LNCaP clone FGC (cell line): ENCODE results near the gene IGHMBP2.

ENCODE experiments used
- DNase-seq: peaks from one replicate; pipeline ENCODE4 v3.0.0-alpha.2; 2011; ENCODE audit warnings: low read depth
- H3K4me3 ChIP-seq: 2 replicates; pipeline ENCODE4 v1.5.1; 2011; ENCODE audit warnings: mild to moderate bottlenecking, low read depth, low read length, control low read depth
- CTCF ChIP-seq: IDR thresholded peaks from 2 replicates; pipeline ENCODE4 v1.5.1; 2012; ENCODE audit warnings: mild to moderate bottlenecking; ENCODE audit not compliant: control insufficient read depth, insufficient read depth; ENCODE audit errors: extremely low read depth

IGHMBP2 gene

GRCh38 chr11:68963779-68964178, 60.1 kb downstream of the IGHMBP2 start:
- no peak for TF ChIP-seq CTCF
- no peak for DNase-seq

GRCh38 chr11:68965901-68966853, 62.5 kb downstream of the IGHMBP2 start:
- DNase-seq = no peak
- H3K4me3 ChIP-seq = no peak overlapping the region
- TF ChIP-seq CTCF = no peak

More at GRCh38 chr11:68963779-68964178, 60.1 kb downstream of the IGHMBP2 start:
- H3K4me3 ChIP-seq = no peak overlapping the region

- no peak for TF ChIP-seq CTCF
- DNase-seq = no peak
- H3K4me3 ChIP-seq = no peak overlapping the region
Measured at GRCh38 chr11:68966894-68967780, 63.4 kb downstream of the IGHMBP2 start.

- TF ChIP-seq CTCF = no peak
- H3K4me3 ChIP-seq = no peak overlapping the region
- DNase-seq = no peak
Measured at GRCh38 chr11:68968306-68969250, 64.9 kb downstream of the IGHMBP2 start.

GRCh38 chr11:68969386-68969785, 65.7 kb downstream of the IGHMBP2 start:
- no peak for DNase-seq
- TF ChIP-seq CTCF = no peak

More at GRCh38 chr11:68969386-68969785, 65.7 kb downstream of the IGHMBP2 start:
- no peak overlapping the region for H3K4me3 ChIP-seq
